Spleen (tissue), 11 donors: ENCODE data around the gene BCL2L2. TPM values are rescaled to one million over a fixed set of nuclear protein-coding genes. Genes with fewer than 3 reads are reported as not detected.
A peak's percentile ranks its signal among the peaks of the same experiment; 100 is the strongest.

ENCODE experiments used
- DNase-seq: peaks from one replicate; pipeline ENCODE4 v3.0.0-alpha.2; 2020
- H3K27ac ChIP-seq, 8 donors: fragments of 200-600 bp; sonication (generic) in 7 of 8; 1 replicate in 4 of 8; 2 replicates in 4 of 8; pipeline versions ENCODE4 v1.5.0 to v1.8.0; 2016 to 2021; ENCODE audit warnings: inconsistent platforms in 4 of 8, mild to moderate bottlenecking in 4 of 8, moderate library complexity in 1 of 8
- H3K27me3 ChIP-seq, 7 donors: fragments of 200-600 bp; sonication (generic) in 6 of 7; replicated peaks in 1 of 7; 1 replicate in 4 of 7; 2 replicates in 3 of 7; pipeline versions ENCODE4 v1.5.0 to v1.8.0; 2016 to 2021; ENCODE audit warnings: inconsistent platforms in 3 of 7, mild to moderate bottlenecking in 1 of 7
- H3K36me3 ChIP-seq, 6 donors: fragments of 200-600 bp; sonication (generic) in 5 of 6; 1 replicate in 4 of 6; 2 replicates in 2 of 6; pipeline versions ENCODE4 v1.5.0 to v1.8.0; 2016 to 2021; ENCODE audit warnings: inconsistent platforms in 2 of 6
- H3K4me1 ChIP-seq, 6 donors: fragments of 200-600 bp; sonication (generic) in 5 of 6; 1 replicate in 3 of 6; 2 replicates in 3 of 6; pipeline versions ENCODE4 v1.5.0 to v1.8.0; 2016 to 2021; ENCODE audit warnings: inconsistent platforms in 3 of 6
- H3K4me3 ChIP-seq, 8 donors: fragments of 200-600 bp; sonication (generic) in 7 of 8; 1 replicate in 4 of 8; 2 replicates in 4 of 8; pipeline versions ENCODE4 v1.5.0 to v1.8.0; 2016 to 2021; ENCODE audit warnings: inconsistent platforms in 4 of 8, mild to moderate bottlenecking in 4 of 8, moderate library complexity in 2 of 8
- H3K9me3 ChIP-seq, 8 donors: fragments of 200-600 bp; sonication (generic) in 7 of 8; 1 replicate in 4 of 8; 2 replicates in 4 of 8; pipeline versions ENCODE4 v1.5.0 to v1.8.0; 2016 to 2021; ENCODE audit warnings: inconsistent platforms in 4 of 8
- POLR2A ChIP-seq, 3 donors: fragments of 450-650 bp; IDR thresholded peaks; one replicate each; pipeline ENCODE4 v1.5.1; 2017; ENCODE audit warnings: antibody characterized with exemption in 3 of 3, mild to moderate bottlenecking in 1 of 3
- POLR2AphosphoS5 ChIP-seq, 3 donors: sonication (generic); formaldehyde crosslinking; IDR thresholded peaks; one replicate each; pipeline ENCODE4 v1.5.1; 2017; ENCODE audit warnings: antibody characterized with exemption in 3 of 3
- WGBS, 5 donors: extraction: QIAGEN DNeasy Blood & Tissue Kit in 3 of 5; methylation state at CpG; one replicate each; pipeline versions ENCODE4 v1.1.5 to v1.1.7; 2013 to 2018; 5-methylcytosine and 5-hydroxymethylcytosine counted together
- intact Hi-C: fragments of 100-400 bp; cut with DNase I; formaldehyde crosslinking; loops from one replicate; pipeline ENCODE4 v1.15.0; 2023; ENCODE audit warnings: low total_unique reads
- polyA plus RNA-seq, 3 donors: library from polyadenylated mRNA; stranded (reverse); fragments of 200-250 nt; gene quantifications; one replicate each; pipeline ENCODE4 v1.2.1, GENCODE V29; 2013
- total RNA-seq, 7 donors: library from RNA; depleted of rRNA in 3 of 7; stranded (reverse); fragments of >200 nt in 3 of 7; fragmentation: NEBNext Ultra II Directional in 4 of 7; extraction: Animal tissue kit (Norgen Biotek cat#: 25700) in 4 of 7; gene quantifications; one replicate each; pipeline versions ENCODE4 v1.1.0 to v1.2.1, GENCODE V29; 2016 to 2021
- TF ChIP-seq, protein P1 (sequence below), 11 experiments: fragments of 200-600 bp in 7 of 11; fragments of 450-650 bp in 4 of 11; sonication (generic) in 4 of 11; IDR thresholded peaks in 8 of 11; conservative IDR thresholded peaks in 3 of 11; 1 replicate in 7 of 11; 2 replicates in 4 of 11; pipeline versions ENCODE4 v1.4.0 to v1.8.0; 2016 to 2021; ENCODE audit warnings: antibody characterized with exemption in 11 of 11, inconsistent platforms in 4 of 11, mild to moderate bottlenecking in 1 of 11
- donor health status: healthy with polysubstance abuse.
- donor health status: DM: no; HTN: no; CAD: no; lungs with moderate emphysema.
- donor health status: DM: no; HTN: no; CAD: no.
- donor health status: Bipolar disorder and iron deficiency.
- donor health status: healthy.
- donor health status: DM: no; HTN: no; CAD: no.
- donor health status: DM: yes; HTN: yes; CAD: no.

Gene BCL2L2
- total and polyA plus RNA-seq, 10 donors = 5.4 to 34.6 (median 19.3) TPM

- Histone ChIP-seq H3K9me3 (no peaks in the 10 kb centered on the region), H3K4me3 (no peak overlapping the region), H3K27ac (no peak overlapping the region), H3K27me3 (peaks cover 0 to 74% (median 18%) of the 10 kb centered on the region in 7 donors), H3K4me1 (peaks cover 0 to 17% (median 14%) of the 10 kb centered on the region in 6 donors), H3K36me3 (peaks cover 0 to 12% (median 0%) of the 10 kb centered on the region in 6 donors)
- no peak for DNase-seq
- 93 to 96% (median 95%) methylated on average over 4 of the region's 4 CpGs for WGBS, 5 donors
- intact Hi-C loops = no loop called here
- no peak for TF ChIP-seq POLR2A (IDR thresholded peaks at IDR 0.05)
Observed at GRCh38 chr14:23356662-23357061, 50.0 kb downstream of the BCL2L2 start.

- WGBS, 5 donors = 84 to 90% (median 87%) methylated on average over 8 of the region's 8 CpGs
- Histone ChIP-seq H3K27me3 (peaks cover 0 to 68% (median 12%) of the 10 kb centered on the region in 7 donors), H3K36me3 (peaks cover 0 to 12% (median 0%) of the 10 kb centered on the region in 6 donors), H3K4me1 (peaks cover 0 to 11% (median 8%) of the 10 kb centered on the region in 6 donors), H3K9me3 (no peaks in the 10 kb centered on the region), H3K4me3 (no peak overlapping the region), H3K27ac (no peak overlapping the region)
- TF ChIP-seq, protein P1, sequence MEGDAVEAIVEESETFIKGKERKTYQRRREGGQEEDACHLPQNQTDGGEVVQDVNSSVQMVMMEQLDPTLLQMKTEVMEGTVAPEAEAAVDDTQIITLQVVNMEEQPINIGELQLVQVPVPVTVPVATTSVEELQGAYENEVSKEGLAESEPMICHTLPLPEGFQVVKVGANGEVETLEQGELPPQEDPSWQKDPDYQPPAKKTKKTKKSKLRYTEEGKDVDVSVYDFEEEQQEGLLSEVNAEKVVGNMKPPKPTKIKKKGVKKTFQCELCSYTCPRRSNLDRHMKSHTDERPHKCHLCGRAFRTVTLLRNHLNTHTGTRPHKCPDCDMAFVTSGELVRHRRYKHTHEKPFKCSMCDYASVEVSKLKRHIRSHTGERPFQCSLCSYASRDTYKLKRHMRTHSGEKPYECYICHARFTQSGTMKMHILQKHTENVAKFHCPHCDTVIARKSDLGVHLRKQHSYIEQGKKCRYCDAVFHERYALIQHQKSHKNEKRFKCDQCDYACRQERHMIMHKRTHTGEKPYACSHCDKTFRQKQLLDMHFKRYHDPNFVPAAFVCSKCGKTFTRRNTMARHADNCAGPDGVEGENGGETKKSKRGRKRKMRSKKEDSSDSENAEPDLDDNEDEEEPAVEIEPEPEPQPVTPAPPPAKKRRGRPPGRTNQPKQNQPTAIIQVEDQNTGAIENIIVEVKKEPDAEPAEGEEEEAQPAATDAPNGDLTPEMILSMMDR (IDR thresholded peaks at IDR 0.05 in 8 of 11, conservative IDR thresholded peaks at IDR 0.05 in 3 of 11) = no peak
- TF ChIP-seq POLR2A (IDR thresholded peaks at IDR 0.05) (no peak), POLR2AphosphoS5 (IDR thresholded peaks at IDR 0.05) (no peak)
- peak; percentile 59 for DNase-seq
- intact Hi-C loops = no loop called here
Observed at GRCh38 chr14:23357261-23357660, 50.6 kb downstream of the BCL2L2 start.

DNA sequence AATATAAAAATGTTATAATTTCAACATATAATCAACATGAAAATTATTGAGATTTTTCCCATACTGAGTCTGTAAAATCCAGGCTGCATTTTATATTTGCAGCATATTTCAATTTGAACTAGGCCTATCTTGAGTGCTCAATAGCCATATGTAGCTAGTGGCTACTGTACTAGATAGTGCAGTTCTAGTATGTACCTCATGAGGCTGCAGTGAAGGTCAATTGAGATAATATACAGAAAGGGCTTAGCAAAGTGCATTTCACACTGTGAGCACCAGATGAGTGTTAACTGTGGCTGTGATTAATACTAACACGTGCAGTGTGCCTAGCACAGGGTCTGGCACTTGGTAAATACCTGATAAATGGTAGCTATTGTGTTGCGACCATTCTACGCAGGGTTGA lies 51.4 kb downstream of the BCL2L2 start:
- intact Hi-C loops = no loop called here
- WGBS, 5 donors = 76 to 91% (median 85%) methylated on average over 3 of the region's 3 CpGs
- no peaks in the 10 kb centered on the region for H3K9me3 ChIP-seq
- no peak overlapping the region for H3K4me3 ChIP-seq
- H3K27ac ChIP-seq = no peak overlapping the region
- peaks cover 0 to 64% (median 7%) of the 10 kb centered on the region in 7 donors for H3K27me3 ChIP-seq
- H3K4me1 ChIP-seq = peaks cover 0 to 3% (median under 1%) of the 10 kb centered on the region in 6 donors
- TF ChIP-seq, protein P1 (IDR thresholded peaks at IDR 0.05 in 8 of 11, conservative IDR thresholded peaks at IDR 0.05 in 3 of 11) = no peak
- TF ChIP-seq POLR2AphosphoS5 (IDR thresholded peaks at IDR 0.05) (no peak), POLR2A (IDR thresholded peaks at IDR 0.05) (no peak)
- no peak for DNase-seq
- peaks cover 0 to 12% (median 0%) of the 10 kb centered on the region in 6 donors for H3K36me3 ChIP-seq

DNA sequence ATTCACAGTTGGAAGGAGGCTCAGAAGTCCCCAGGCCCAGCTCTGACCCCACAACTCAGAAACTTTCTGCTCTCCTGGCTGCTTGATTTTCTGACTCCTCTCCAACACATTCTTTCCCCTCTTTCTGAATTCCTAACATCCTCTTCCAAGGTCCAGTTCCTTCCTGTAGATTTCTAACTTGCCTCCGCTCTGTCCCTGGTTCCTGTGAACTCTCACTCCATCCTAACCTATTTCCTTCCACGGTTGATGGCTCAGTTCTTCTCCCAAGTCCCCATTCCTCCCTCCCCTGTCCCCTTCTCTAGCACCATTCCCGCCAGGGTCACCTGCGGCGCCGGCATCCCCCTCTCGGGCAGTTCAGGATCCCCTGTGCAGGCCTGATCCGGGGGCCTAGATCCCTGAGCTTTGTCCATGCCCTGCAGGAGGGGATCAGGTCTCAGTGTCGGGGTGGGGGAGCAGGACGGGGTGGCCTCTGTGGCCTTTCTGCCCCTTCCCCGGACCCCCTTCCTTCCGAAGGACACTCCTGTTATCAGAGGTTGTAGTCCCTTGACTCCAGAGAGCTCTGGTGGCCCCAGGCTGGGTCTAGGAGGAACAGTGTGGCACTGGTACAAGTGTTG lies 52.0 kb downstream of the BCL2L2 start:
- Histone ChIP-seq H3K9me3 (no peaks in the 10 kb centered on the region), H3K4me3 (no peak overlapping the region), H3K36me3 (peaks cover 0 to 12% (median 0%) of the 10 kb centered on the region in 6 donors), H3K27me3 (peaks cover 0 to 64% (median under 1%) of the 10 kb centered on the region in 7 donors), H3K4me1 (no peaks in the 10 kb centered on the region), H3K27ac (no peak overlapping the region)
- whole genome bisulfite sequencing, 5 donors = 75 to 90% (median 88%) methylated on average over 11 to 12 of the region's 12 CpGs
- intact Hi-C loops = no loop called here
- TF ChIP-seq POLR2A (IDR thresholded peaks at IDR 0.05) = no peak
- TF ChIP-seq POLR2AphosphoS5 (IDR thresholded peaks at IDR 0.05) = no peak
- TF ChIP-seq, protein P1 (IDR thresholded peaks at IDR 0.05 in 8 of 11, conservative IDR thresholded peaks at IDR 0.05 in 3 of 11) = no peak
- peak; percentile 45 for DNase-seq
